ENCODE data around the gene HCLS1.

The HCLS1 gene

GRCh38 chr3:121592856-121593702 is 67.6 kb downstream of the HCLS1 start, which contains the start of gene FBXO40:
Gene FBXO40, plus strand, starts transcription at chr3:121593379. Its CDS starts 27,197 bp downstream, at chr3:121620576.
- H3F3A ChIP-seq (ENCODE audit: insufficient read depth, low read length), result no peaks in the 10 kb centered on the region
- H3K4me2 ChIP-seq (ENCODE audit: low read length), result peak within 1 kb of the TSS; percentile 78
- peak within 1 kb of the TSS; percentile 82 for H3K27ac ChIP-seq (ENCODE audit: low read depth, low read length, poor library complexity, severe bottlenecking)
- H4K20me1 ChIP-seq (ENCODE audit: insufficient read depth, low read length), result no peaks in the 10 kb centered on the region
- H3K4me3 ChIP-seq (ENCODE audit: low read depth, low read length, poor library complexity, severe bottlenecking), result peak within 1 kb of the TSS; percentile 55
- no peaks in the 10 kb centered on the region for H3K27me3 ChIP-seq (ENCODE audit: insufficient read depth, low read length)
- H3K9me2 ChIP-seq (ENCODE audit: low read depth, low read length), result no peaks in the 10 kb centered on the region
- no peak for TF ChIP-seq EZH2 (IDR thresholded peaks at IDR 0.05; ENCODE audit: borderline replicate concordance, low read length)
- TF ChIP-seq CTCF (IDR thresholded peaks at IDR 0.05; ENCODE audit: low read length), result no peak; the same call in 1 of the 2 replicates
- peak within 1 kb of the TSS; percentile 61 for H3K9ac ChIP-seq (ENCODE audit: low read length)
- H3K4me1 ChIP-seq (ENCODE audit: insufficient read depth, low read length, severe bottlenecking), result peaks cover 18% of the 10 kb centered on the region
- peak within 1 kb of the TSS; percentile 50 for H2AFZ ChIP-seq (ENCODE audit: low read length)
- no peaks in the 10 kb centered on the region for H3K79me2 ChIP-seq (ENCODE audit: insufficient read depth, low read length)
- H3K9me3 ChIP-seq (ENCODE audit: low read length), result no peaks in the 10 kb centered on the region
- H3K36me3 ChIP-seq (ENCODE audit: insufficient read depth, low read length), result no peaks in the 10 kb centered on the region

GRCh38 chr3:121584418-121584817 is 76.3 kb downstream of the HCLS1 start:
- Histone ChIP-seq H3K4me3 (ENCODE audit: low read depth, low read length, poor library complexity, severe bottlenecking) (no peak overlapping the region), H3K4me2 (ENCODE audit: low read length) (no peak overlapping the region), H3K4me1 (ENCODE audit: insufficient read depth, low read length, severe bottlenecking) (no peaks in the 10 kb centered on the region), H3K9me2 (ENCODE audit: low read depth, low read length) (no peaks in the 10 kb centered on the region), H3K9me3 (ENCODE audit: low read length) (no peaks in the 10 kb centered on the region), H4K20me1 (ENCODE audit: insufficient read depth, low read length) (no peaks in the 10 kb centered on the region), H3K27ac (ENCODE audit: low read depth, low read length, poor library complexity, severe bottlenecking) (no peak overlapping the region), H3K9ac (ENCODE audit: low read length) (no peak overlapping the region), H3K27me3 (ENCODE audit: insufficient read depth, low read length) (no peaks in the 10 kb centered on the region), H2AFZ (ENCODE audit: low read length) (no peak overlapping the region), H3K36me3 (ENCODE audit: insufficient read depth, low read length) (no peaks in the 10 kb centered on the region), H3F3A (ENCODE audit: insufficient read depth, low read length) (no peaks in the 10 kb centered on the region), H3K79me2 (ENCODE audit: insufficient read depth, low read length) (no peaks in the 10 kb centered on the region)
- no peak for TF ChIP-seq CTCF (IDR thresholded peaks at IDR 0.05; ENCODE audit: low read length)
- no peak for TF ChIP-seq EZH2 (IDR thresholded peaks at IDR 0.05; ENCODE audit: borderline replicate concordance, low read length)

GRCh38 chr3:121581691-121582090 is 79.0 kb downstream of the HCLS1 start:
- Histone ChIP-seq H3K27ac (ENCODE audit: low read depth, low read length, poor library complexity, severe bottlenecking) (no peak overlapping the region), H3F3A (ENCODE audit: insufficient read depth, low read length) (no peaks in the 10 kb centered on the region), H3K9me2 (ENCODE audit: low read depth, low read length) (no peaks in the 10 kb centered on the region), H3K4me3 (ENCODE audit: low read depth, low read length, poor library complexity, severe bottlenecking) (no peak overlapping the region), H3K4me2 (ENCODE audit: low read length) (no peak overlapping the region), H3K4me1 (ENCODE audit: insufficient read depth, low read length, severe bottlenecking) (no peaks in the 10 kb centered on the region), H3K9ac (ENCODE audit: low read length) (no peak overlapping the region), H4K20me1 (ENCODE audit: insufficient read depth, low read length) (no peaks in the 10 kb centered on the region), H2AFZ (ENCODE audit: low read length) (no peak overlapping the region), H3K36me3 (ENCODE audit: insufficient read depth, low read length) (no peaks in the 10 kb centered on the region), H3K27me3 (ENCODE audit: insufficient read depth, low read length) (no peaks in the 10 kb centered on the region), H3K9me3 (ENCODE audit: low read length) (no peaks in the 10 kb centered on the region), H3K79me2 (ENCODE audit: insufficient read depth, low read length) (no peaks in the 10 kb centered on the region)
- TF ChIP-seq CTCF (IDR thresholded peaks at IDR 0.05; ENCODE audit: low read length), result no peak
- no peak for TF ChIP-seq EZH2 (IDR thresholded peaks at IDR 0.05; ENCODE audit: borderline replicate concordance, low read length)

All from OCI-LY1 (cell line).